ENCODE data around the gene JAKMIP1.

GRCh38 chr4:6059375-6059805 is 141.0 kb downstream of the JAKMIP1 start:
- TF ChIP-seq CTCF (IDR thresholded peaks at IDR 0.05) (no peak), POLR2A (IDR thresholded peaks at IDR 0.05) (no peak)
